IMR-90 (cell line): ENCODE measurements around the gene GHDC. TPM values are rescaled to one million over a fixed set of nuclear protein-coding genes. Genes with fewer than 3 reads are reported as not detected.

Experiments
- ATAC-seq: fragments of 200-7000 bp; cut with Tn5 transposase; 2 replicates; pipeline ENCODE4 v1.9.1; 2020; ENCODE audit warnings: low read depth, mild to moderate bottlenecking, moderate library complexity
- BruUV-seq: library from RNA; stranded (reverse); fragments of 400-500 nt; replicated peaks from 2 replicates; lab custom pipeline; 2021; lab: Mats Ljungman, UMichigan
- CTCF ChIA-PET: fragments of 300-600 bp; formaldehyde crosslinking; extraction: SDS; loops from one replicate; lab custom pipeline; 2021; ENCODE audit warnings: antibody characterized with exemption; lab: Yijun Ruan, JAX
- POLR2A ChIA-PET: fragments of 300-600 bp; sonication (Branson Sonifier 250); formaldehyde crosslinking; loops from one replicate; lab custom pipeline; 2022; ENCODE audit warnings: antibody characterized with exemption; ENCODE audit not compliant: unreplicated experiment; lab: Charles Lee
- DNase-seq: peaks from one replicate; pipeline ENCODE4 v3.0.0; 2013
- H2AFZ ChIP-seq: replicated peaks from 2 replicates; pipeline ENCODE3; 2013; ENCODE audit warnings: low read length, mild to moderate bottlenecking; ENCODE audit not compliant: poor library complexity
- H2AK5ac ChIP-seq: 2 replicates; pipeline ENCODE4 v1.6.1; 2013; ENCODE audit warnings: low read depth, low read length, inconsistent platforms
- H2AK9ac ChIP-seq: replicated peaks from 2 replicates; pipeline ENCODE3; 2013; ENCODE audit warnings: mild to moderate bottlenecking, low read depth, low read length, moderate library complexity; ENCODE audit not compliant: poor library complexity
- H2BK120ac ChIP-seq: 2 replicates; pipeline ENCODE4 v1.6.1; 2013; ENCODE audit warnings: low read depth, low read length, inconsistent platforms
- H2BK15ac ChIP-seq: 3 replicates; pipeline ENCODE4 v1.6.1; 2013; ENCODE audit warnings: low read depth, low read length, inconsistent platforms
- H2BK20ac ChIP-seq: 2 replicates; pipeline ENCODE4 v1.6.1; 2013; ENCODE audit warnings: low read depth, mild to moderate bottlenecking, inconsistent platforms, low read length, moderate library complexity
- H2BK5ac ChIP-seq: 2 replicates; pipeline ENCODE4 v1.6.1; 2013; ENCODE audit warnings: mild to moderate bottlenecking, low read depth, low read length, inconsistent platforms; ENCODE audit not compliant: poor library complexity, severe bottlenecking
- H3K14ac ChIP-seq: replicated peaks from 2 replicates; pipeline ENCODE4 v1.6.1; 2013; ENCODE audit warnings: low read depth, low read length, inconsistent platforms
- H3K18ac ChIP-seq: 2 replicates; pipeline ENCODE4 v1.6.1; 2013; ENCODE audit warnings: low read depth, low read length, control low read depth
- H3K23ac ChIP-seq: 2 replicates; pipeline ENCODE4 v1.6.1; 2013; ENCODE audit warnings: low read depth, low read length, inconsistent platforms
- H3K27ac ChIP-seq: 2 replicates; pipeline ENCODE4 v1.5.1; 2013; ENCODE audit warnings: mild to moderate bottlenecking, control low read depth, low read length; ENCODE audit not compliant: insufficient read depth
- H3K27me3 ChIP-seq: 2 replicates; pipeline ENCODE4 v1.6.1; 2013; ENCODE audit warnings: low read length; ENCODE audit not compliant: control insufficient read depth, insufficient read depth
- H3K36me3 ChIP-seq: 2 replicates; pipeline ENCODE4 v1.6.1; 2013; ENCODE audit warnings: low read length, mixed read lengths; ENCODE audit not compliant: control insufficient read depth, insufficient read depth
- H3K4ac ChIP-seq: 2 replicates; pipeline ENCODE4 v1.6.1; 2013; ENCODE audit warnings: low read depth, low read length, inconsistent platforms
- H3K4me1 ChIP-seq: 2 replicates; pipeline ENCODE4 v1.6.1; 2013; ENCODE audit warnings: low read length, mixed read lengths; ENCODE audit not compliant: control insufficient read depth, insufficient read depth
- H3K4me2 ChIP-seq: 2 replicates; pipeline ENCODE4 v1.6.1; 2013; ENCODE audit warnings: low read depth, mild to moderate bottlenecking, control low read depth, low read length, moderate library complexity
- H3K4me3 ChIP-seq: 2 replicates; pipeline ENCODE4 v1.5.1; 2013; ENCODE audit warnings: low read depth, mild to moderate bottlenecking, control low read depth, low read length, moderate library complexity; ENCODE audit not compliant: insufficient read depth
- H3K56ac ChIP-seq: 2 replicates; pipeline ENCODE4 v1.6.1; 2013; ENCODE audit warnings: low read length, inconsistent platforms; ENCODE audit not compliant: insufficient read depth; ENCODE audit errors: extremely low read depth
- H3K79me1 ChIP-seq, 2 experiments: 2 replicates each; pipeline ENCODE4 v1.6.1; 2013; ENCODE audit warnings: low read length in 2 of 2, inconsistent platforms in 1 of 2, low read depth in 1 of 2
- H3K9ac ChIP-seq: 2 replicates; pipeline ENCODE4 v1.6.1; 2013; ENCODE audit warnings: low read depth, low read length, control low read depth
- H3K9me1 ChIP-seq: 2 replicates; pipeline ENCODE4 v1.6.1; 2013; ENCODE audit warnings: low read length, inconsistent platforms; ENCODE audit not compliant: insufficient read depth
- H3K9me3 ChIP-seq: 2 replicates; pipeline ENCODE4 v1.6.1; 2013; ENCODE audit warnings: low read length; ENCODE audit not compliant: control insufficient read depth, insufficient read depth
- H4K20me1 ChIP-seq: 2 replicates; pipeline ENCODE4 v1.6.1; 2013; ENCODE audit warnings: low read length, inconsistent platforms; ENCODE audit not compliant: insufficient read depth
- H4K5ac ChIP-seq: 2 replicates; pipeline ENCODE4 v1.6.1; 2013; ENCODE audit warnings: mild to moderate bottlenecking, low read depth, low read length, control low read depth
- H4K8ac ChIP-seq, 2 experiments: 2 replicates each; pipeline ENCODE4 v1.6.1; 2013; ENCODE audit warnings: low read depth in 2 of 2, low read length in 2 of 2, control low read depth in 1 of 2, inconsistent platforms in 1 of 2
- H4K91ac ChIP-seq: 2 replicates; pipeline ENCODE4 v1.6.1; 2013; ENCODE audit warnings: low read depth, low read length, inconsistent platforms; ENCODE audit not compliant: insufficient read depth
- CTCF ChIP-seq: conservative IDR thresholded peaks from 2 replicates; pipeline ENCODE4 v1.5.1; 2012; ENCODE audit warnings: mild to moderate bottlenecking, low read depth, low read length, improper control_type of control experiment
- FOS ChIP-seq: fragments of 150-350 bp; IDR thresholded peaks from 2 replicates; pipeline ENCODE4 v1.6.1; 2016; ENCODE audit warnings: low read depth, low read length
- MAZ ChIP-seq: IDR thresholded peaks from 2 replicates; pipeline ENCODE4 v1.6.1; 2012; ENCODE audit warnings: low read depth, mild to moderate bottlenecking, low read length, improper control_type of control experiment, moderate library complexity, borderline replicate concordance
- RAD21 ChIP-seq: IDR thresholded peaks from 2 replicates; pipeline ENCODE4 v1.6.1; 2012; ENCODE audit warnings: low read length, improper control_type of control experiment
- WGBS, 2 experiments: methylation state at CpG; one replicate each; pipeline versions ENCODE4 v1.1.5 to v1.1.7; 2013; ENCODE audit warnings: missing lambda C conversion rate in 2 of 2; ENCODE audit not compliant: insufficient read length in 1 of 2; ENCODE audit errors: extremely low coverage in 2 of 2; 5-methylcytosine and 5-hydroxymethylcytosine counted together
- dilution Hi-C: fragments of 300-500 bp; cut with HindIII; formaldehyde crosslinking; loops from one replicate; pipeline ENCODE4 v1.14.3; 2018; ENCODE audit warnings: low sequenced_read_pairs; ENCODE audit not compliant: unreplicated experiment
- in situ Hi-C: fragments of 300-500 bp; cut with MboI; formaldehyde crosslinking; loops from 3 replicates; pipeline ENCODE4 v1.14.3; 2019; ENCODE audit warnings: low sequenced_read_pairs, inconsistent platforms, mixed read lengths
- intact Hi-C: fragments of 100-400 bp; cut with micrococcal nuclease; formaldehyde crosslinking; loops from 2 replicates; pipeline ENCODE4 v1.10.0; 2022
- polyA plus RNA-seq, 3 experiments: library from polyadenylated mRNA; depleted of rRNA; stranded (reverse); fragments of >200 nt; gene quantifications; 2 replicates each; pipeline ENCODE4 v1.2.3, GENCODE V29; 2012; ENCODE audit warnings: low replicate concordance in 1 of 3
- total RNA-seq: library from RNA; depleted of rRNA; stranded (reverse); fragments of >200 nt; gene quantifications from 2 replicates; pipeline ENCODE4 v1.2.3, GENCODE V29; 2012

The GHDC gene
- total and polyA plus RNA-seq, 2 of the 4 experiments (the other 2 are of a cell fraction): 5.2 to 8.1 TPM

- dilution Hi-C loops (no loop called here), intact Hi-C loops (no loop called here), in situ Hi-C loops (no loop called here)
- Histone ChIP-seq H2BK15ac (no peak overlapping the region), H3K4me3 (no peak overlapping the region), H3K4me1 (no peaks in the 10 kb centered on the region), H2BK120ac (no peak overlapping the region), H3K79me1 (peaks cover 4 to 5% of the 10 kb centered on the region in 2 experiments; a peak in 2 of 4 replicates), H2BK5ac (no peak overlapping the region), H2AK5ac (no peak overlapping the region), H3K23ac (no peak overlapping the region), H3K9ac (no peak overlapping the region), H3K27me3 (no peaks in the 10 kb centered on the region), H4K8ac (no peak overlapping the region), H4K91ac (no peak overlapping the region), H3K18ac (no peak overlapping the region), H4K5ac (no peak overlapping the region), H4K20me1 (no peaks in the 10 kb centered on the region), H3K9me3 (no peaks in the 10 kb centered on the region), H3K36me3 (peaks cover 41% of the 10 kb centered on the region), H3K9me1 (no peaks in the 10 kb centered on the region), H3K27ac (no peak overlapping the region), H3K4me2 (no peak overlapping the region), H2AK9ac (no peak overlapping the region), H3K14ac (no peak overlapping the region), H3K56ac (no peak overlapping the region), H3K4ac (no peak overlapping the region), H2AFZ (no peak overlapping the region), H2BK20ac (no peak overlapping the region)
- ChIA-PET POLR2A (interaction anchor here (0.5 kb wide), 1 partner anchor 1411 kb away, joined by 9 read pairs; no protein-coding TSS in a partner anchor), CTCF (interaction anchor here (1.7 kb wide), 1 partner anchor 8 kb away, joined by 8 read pairs; no protein-coding TSS in a partner anchor)
- BruUV-seq: no TSS peak
- TF ChIP-seq CTCF (no peak), RAD21 (no peak), MAZ (no peak), FOS (no peak)
- ATAC-seq (no peak), DNase-seq (no peak)
- WGBS, 2 experiments: no CpG with 5 or more reads among the region's 2 CpGs
Observed at GRCh38 chr17:42214156-42214555, 19.9 kb upstream of the GHDC start.
